Liver (tissue), 3 donors: ENCODE data around the gene RAD51.

Source experiments
- EGR1 ChIP-seq, 2 donors: IDR thresholded peaks; 2 replicates each; pipeline ENCODE4 v1.6.1; 2016 to 2018; ENCODE audit warnings: antibody characterized with exemption in 2 of 2, low read depth in 2 of 2
- JUND ChIP-seq, 2 donors: IDR thresholded peaks; 2 replicates each; pipeline ENCODE4 v1.6.1; 2016; ENCODE audit warnings: antibody characterized with exemption in 2 of 2
- RAD21 ChIP-seq, 2 donors: IDR thresholded peaks; 2 replicates each; pipeline ENCODE4 v1.6.1; 2016; ENCODE audit warnings: antibody characterized with exemption in 2 of 2, mild to moderate bottlenecking in 2 of 2
- RXRA ChIP-seq, 2 donors: IDR thresholded peaks; 2 replicates each; pipeline ENCODE4 v1.6.1; 2017 to 2018; ENCODE audit warnings: antibody characterized with exemption in 2 of 2, mild to moderate bottlenecking in 1 of 2
- SP1 ChIP-seq: IDR thresholded peaks from 2 replicates; pipeline ENCODE4 v1.6.1; 2018; ENCODE audit warnings: antibody characterized with exemption, mild to moderate bottlenecking
- TAF1 ChIP-seq: conservative IDR thresholded peaks from 2 replicates; pipeline ENCODE4 v1.6.1; 2016; ENCODE audit warnings: antibody characterized with exemption, mild to moderate bottlenecking
- YY1 ChIP-seq: IDR thresholded peaks from 2 replicates; pipeline ENCODE4 v1.6.1; 2016; ENCODE audit warnings: antibody characterized with exemption, mild to moderate bottlenecking
- TF ChIP-seq, protein P1 (sequence below): fragments of 150-350 bp; IDR thresholded peaks from 2 replicates; pipeline ENCODE4 v1.5.1; 2017; ENCODE audit warnings: improper control_type of control experiment, low read depth, low read length; ENCODE audit not compliant: missing input control
- TF ChIP-seq, protein P2 (sequence below): IDR thresholded peaks from 2 replicates; pipeline ENCODE4 v1.6.1; 2016; ENCODE audit warnings: antibody characterized with exemption
- TF ChIP-seq, protein P3 (sequence below): IDR thresholded peaks from 2 replicates; pipeline ENCODE4 v1.6.1; 2016; ENCODE audit warnings: antibody characterized with exemption
- TF ChIP-seq, protein P4 (sequence below): IDR thresholded peaks from 2 replicates; pipeline ENCODE4 v1.6.1; 2016; ENCODE audit warnings: antibody characterized with exemption, mild to moderate bottlenecking
- TF ChIP-seq, protein P5 (sequence below): IDR thresholded peaks from 2 replicates; pipeline ENCODE4 v1.6.1; 2016; ENCODE audit warnings: antibody characterized with exemption
- donor health status: healthy.
- donor health status: healthy.

DNA sequence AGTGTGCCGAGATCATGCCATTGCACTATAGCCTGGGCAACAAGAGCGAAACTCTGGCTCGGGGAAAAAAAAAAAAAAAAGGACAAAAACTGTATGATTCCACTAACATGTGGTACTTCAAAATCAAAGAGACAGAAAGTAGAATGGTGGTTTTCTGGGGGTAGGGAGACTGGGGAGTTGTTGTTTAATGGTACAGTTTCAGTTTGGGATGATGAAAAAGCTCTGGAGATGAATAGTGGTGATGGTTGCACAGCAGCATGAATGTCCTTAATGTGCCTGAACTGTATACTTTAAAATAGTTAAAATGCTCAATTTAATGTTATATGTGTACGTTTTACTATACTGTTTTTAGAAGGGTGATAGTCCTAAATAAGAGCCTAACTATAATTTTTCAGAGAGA lies 27.4 kb downstream of the RAD51 start:
- TF ChIP-seq, protein P1, sequence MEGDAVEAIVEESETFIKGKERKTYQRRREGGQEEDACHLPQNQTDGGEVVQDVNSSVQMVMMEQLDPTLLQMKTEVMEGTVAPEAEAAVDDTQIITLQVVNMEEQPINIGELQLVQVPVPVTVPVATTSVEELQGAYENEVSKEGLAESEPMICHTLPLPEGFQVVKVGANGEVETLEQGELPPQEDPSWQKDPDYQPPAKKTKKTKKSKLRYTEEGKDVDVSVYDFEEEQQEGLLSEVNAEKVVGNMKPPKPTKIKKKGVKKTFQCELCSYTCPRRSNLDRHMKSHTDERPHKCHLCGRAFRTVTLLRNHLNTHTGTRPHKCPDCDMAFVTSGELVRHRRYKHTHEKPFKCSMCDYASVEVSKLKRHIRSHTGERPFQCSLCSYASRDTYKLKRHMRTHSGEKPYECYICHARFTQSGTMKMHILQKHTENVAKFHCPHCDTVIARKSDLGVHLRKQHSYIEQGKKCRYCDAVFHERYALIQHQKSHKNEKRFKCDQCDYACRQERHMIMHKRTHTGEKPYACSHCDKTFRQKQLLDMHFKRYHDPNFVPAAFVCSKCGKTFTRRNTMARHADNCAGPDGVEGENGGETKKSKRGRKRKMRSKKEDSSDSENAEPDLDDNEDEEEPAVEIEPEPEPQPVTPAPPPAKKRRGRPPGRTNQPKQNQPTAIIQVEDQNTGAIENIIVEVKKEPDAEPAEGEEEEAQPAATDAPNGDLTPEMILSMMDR, result no peak
- TF ChIP-seq, protein P2, sequence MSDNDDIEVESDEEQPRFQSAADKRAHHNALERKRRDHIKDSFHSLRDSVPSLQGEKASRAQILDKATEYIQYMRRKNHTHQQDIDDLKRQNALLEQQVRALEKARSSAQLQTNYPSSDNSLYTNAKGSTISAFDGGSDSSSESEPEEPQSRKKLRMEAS, result no peak
- TF ChIP-seq, protein P3, sequence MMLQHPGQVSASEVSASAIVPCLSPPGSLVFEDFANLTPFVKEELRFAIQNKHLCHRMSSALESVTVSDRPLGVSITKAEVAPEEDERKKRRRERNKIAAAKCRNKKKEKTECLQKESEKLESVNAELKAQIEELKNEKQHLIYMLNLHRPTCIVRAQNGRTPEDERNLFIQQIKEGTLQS, result no peak
- TF ChIP-seq RAD21 (IDR thresholded peaks at IDR 0.05) (no peak), JUND (IDR thresholded peaks at IDR 0.05) (no peak), RXRA (IDR thresholded peaks at IDR 0.05) (no peak), YY1 (no peak), EGR1 (IDR thresholded peaks at IDR 0.05; ENCODE audit: low read depth in 2 of 2) (no peak), TAF1 (no peak), SP1 (no peak)
- TF ChIP-seq, protein P4, sequence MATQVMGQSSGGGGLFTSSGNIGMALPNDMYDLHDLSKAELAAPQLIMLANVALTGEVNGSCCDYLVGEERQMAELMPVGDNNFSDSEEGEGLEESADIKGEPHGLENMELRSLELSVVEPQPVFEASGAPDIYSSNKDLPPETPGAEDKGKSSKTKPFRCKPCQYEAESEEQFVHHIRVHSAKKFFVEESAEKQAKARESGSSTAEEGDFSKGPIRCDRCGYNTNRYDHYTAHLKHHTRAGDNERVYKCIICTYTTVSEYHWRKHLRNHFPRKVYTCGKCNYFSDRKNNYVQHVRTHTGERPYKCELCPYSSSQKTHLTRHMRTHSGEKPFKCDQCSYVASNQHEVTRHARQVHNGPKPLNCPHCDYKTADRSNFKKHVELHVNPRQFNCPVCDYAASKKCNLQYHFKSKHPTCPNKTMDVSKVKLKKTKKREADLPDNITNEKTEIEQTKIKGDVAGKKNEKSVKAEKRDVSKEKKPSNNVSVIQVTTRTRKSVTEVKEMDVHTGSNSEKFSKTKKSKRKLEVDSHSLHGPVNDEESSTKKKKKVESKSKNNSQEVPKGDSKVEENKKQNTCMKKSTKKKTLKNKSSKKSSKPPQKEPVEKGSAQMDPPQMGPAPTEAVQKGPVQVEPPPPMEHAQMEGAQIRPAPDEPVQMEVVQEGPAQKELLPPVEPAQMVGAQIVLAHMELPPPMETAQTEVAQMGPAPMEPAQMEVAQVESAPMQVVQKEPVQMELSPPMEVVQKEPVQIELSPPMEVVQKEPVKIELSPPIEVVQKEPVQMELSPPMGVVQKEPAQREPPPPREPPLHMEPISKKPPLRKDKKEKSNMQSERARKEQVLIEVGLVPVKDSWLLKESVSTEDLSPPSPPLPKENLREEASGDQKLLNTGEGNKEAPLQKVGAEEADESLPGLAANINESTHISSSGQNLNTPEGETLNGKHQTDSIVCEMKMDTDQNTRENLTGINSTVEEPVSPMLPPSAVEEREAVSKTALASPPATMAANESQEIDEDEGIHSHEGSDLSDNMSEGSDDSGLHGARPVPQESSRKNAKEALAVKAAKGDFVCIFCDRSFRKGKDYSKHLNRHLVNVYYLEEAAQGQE, result no peak
- TF ChIP-seq, protein P5, sequence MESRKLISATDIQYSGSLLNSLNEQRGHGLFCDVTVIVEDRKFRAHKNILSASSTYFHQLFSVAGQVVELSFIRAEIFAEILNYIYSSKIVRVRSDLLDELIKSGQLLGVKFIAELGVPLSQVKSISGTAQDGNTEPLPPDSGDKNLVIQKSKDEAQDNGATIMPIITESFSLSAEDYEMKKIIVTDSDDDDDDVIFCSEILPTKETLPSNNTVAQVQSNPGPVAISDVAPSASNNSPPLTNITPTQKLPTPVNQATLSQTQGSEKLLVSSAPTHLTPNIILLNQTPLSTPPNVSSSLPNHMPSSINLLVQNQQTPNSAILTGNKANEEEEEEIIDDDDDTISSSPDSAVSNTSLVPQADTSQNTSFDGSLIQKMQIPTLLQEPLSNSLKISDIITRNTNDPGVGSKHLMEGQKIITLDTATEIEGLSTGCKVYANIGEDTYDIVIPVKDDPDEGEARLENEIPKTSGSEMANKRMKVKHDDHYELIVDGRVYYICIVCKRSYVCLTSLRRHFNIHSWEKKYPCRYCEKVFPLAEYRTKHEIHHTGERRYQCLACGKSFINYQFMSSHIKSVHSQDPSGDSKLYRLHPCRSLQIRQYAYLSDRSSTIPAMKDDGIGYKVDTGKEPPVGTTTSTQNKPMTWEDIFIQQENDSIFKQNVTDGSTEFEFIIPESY, result no peak
